Calu3 (cell line): ENCODE measurements around the gene NR3C1. TPM values are rescaled to one million over a fixed set of nuclear protein-coding genes. Genes with fewer than 3 reads are reported as not detected.

Source experiments
- BruUV-seq: library from RNA; stranded (reverse); fragments of 400-500 nt; replicated peaks from 2 replicates; lab custom pipeline; 2021; lab: Mats Ljungman, UMichigan
- CTCF ChIA-PET: fragments of 300-600 bp; sonication (Branson Sonifier 250); formaldehyde crosslinking; loops from one replicate; lab custom pipeline; 2022; ENCODE audit warnings: antibody characterized with exemption; lab: Charles Lee
- DNase-seq: peaks from one replicate; pipeline ENCODE4 v3.0.0; 2022
- H3K27ac Mint-ChIP-seq: one replicate; pipeline ENCODE4 v1.8.0; 2022; ENCODE audit warnings: mixed read lengths; ENCODE audit not compliant: unreplicated experiment
- H3K27me3 Mint-ChIP-seq: one replicate; pipeline ENCODE4 v1.8.0; 2022; ENCODE audit warnings: mixed read lengths; ENCODE audit not compliant: unreplicated experiment
- H3K36me3 Mint-ChIP-seq: one replicate; pipeline ENCODE4 v1.8.0; 2022; ENCODE audit warnings: mild to moderate bottlenecking, moderate library complexity, mixed read lengths; ENCODE audit not compliant: insufficient read depth, unreplicated experiment
- H3K4me1 Mint-ChIP-seq: one replicate; pipeline ENCODE4 v1.8.0; 2022; ENCODE audit warnings: mild to moderate bottlenecking, low read depth, mixed read lengths; ENCODE audit not compliant: unreplicated experiment
- H3K4me3 Mint-ChIP-seq: one replicate; pipeline ENCODE4 v1.8.0; 2022; ENCODE audit warnings: mild to moderate bottlenecking, low read depth, moderate library complexity, mixed read lengths; ENCODE audit not compliant: unreplicated experiment
- H3K9me3 Mint-ChIP-seq: one replicate; pipeline ENCODE4 v1.8.0; 2022; ENCODE audit warnings: low read depth, mixed read lengths; ENCODE audit not compliant: unreplicated experiment
- CTCF ChIP-seq: fragments of 200-600 bp; IDR thresholded peaks from one replicate; pipeline ENCODE4 v1.8.0; 2022; ENCODE audit warnings: antibody characterized with exemption; ENCODE audit not compliant: unreplicated experiment
- intact Hi-C: fragments of 100-400 bp; cut with micrococcal nuclease; formaldehyde crosslinking; loops from one replicate; pipeline ENCODE4 v1.10.0; 2022; ENCODE audit not compliant: unreplicated experiment
- total RNA-seq: library from RNA; stranded (reverse); gene quantifications from 2 replicates; pipeline ENCODE4 v1.2.3, GENCODE V29; 2022

NR3C1 gene
- total RNA-seq, 1 experiment from 2014 or later: 63.1 TPM

- no peak for DNase-seq
- intact Hi-C loops: no loop called here
- H3K4me3 Mint-ChIP-seq: no peak overlapping the region
- no peaks in the 10 kb centered on the region for H3K27me3 Mint-ChIP-seq
- H3K9me3 Mint-ChIP-seq: no peaks in the 10 kb centered on the region
- CTCF ChIA-PET: interaction anchor here (0.5 kb wide), 1 partner anchor 151 kb away, joined by 3 read pairs; no protein-coding TSS in a partner anchor
- peaks cover 41% of the 10 kb centered on the region for H3K4me1 Mint-ChIP-seq
- BruUV-seq: no TSS peak
- H3K27ac Mint-ChIP-seq: no peak overlapping the region
- peaks cover 12% of the 10 kb centered on the region for H3K36me3 Mint-ChIP-seq
- no peak for TF ChIP-seq CTCF
Observed at GRCh38 chr5:143352691-143353090, 50.8 kb downstream of the NR3C1 start.

GRCh38 chr5:143350751-143351602 lies 52.5 kb downstream of the NR3C1 start:
- no TSS peak for BruUV-seq
- Mint-ChIP-seq H3K27ac (no peak overlapping the region), H3K4me1 (peaks cover 25% of the 10 kb centered on the region), H3K9me3 (no peaks in the 10 kb centered on the region), H3K27me3 (no peaks in the 10 kb centered on the region), H3K36me3 (peaks cover 7% of the 10 kb centered on the region), H3K4me3 (no peak overlapping the region)
- intact Hi-C loops: no loop called here
- CTCF ChIA-PET: no interaction called here
- TF ChIP-seq CTCF: no peak
- DNase-seq: no peak

DNA sequence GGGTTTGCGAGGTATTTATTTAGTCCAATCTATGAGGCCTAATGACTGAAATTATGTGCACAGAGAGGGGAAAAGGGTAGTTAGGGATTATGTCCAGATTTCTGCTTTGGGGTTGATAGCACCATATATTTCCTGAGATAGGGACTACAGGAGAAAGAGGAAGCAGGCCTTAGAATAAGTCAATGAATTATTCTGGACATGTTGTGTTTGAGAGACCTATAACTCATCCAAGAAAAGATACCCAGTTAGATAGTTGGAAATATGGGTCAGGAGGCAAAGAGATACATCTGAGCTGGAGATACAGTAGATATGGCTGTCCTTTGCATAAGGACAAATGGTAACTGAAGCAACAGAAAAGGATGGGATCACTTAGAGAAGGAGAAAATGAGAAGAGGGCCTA lies 53.1 kb downstream of the NR3C1 start:
- Mint-ChIP-seq H3K4me1 (peaks cover 19% of the 10 kb centered on the region), H3K4me3 (no peak overlapping the region), H3K27ac (no peak overlapping the region), H3K9me3 (no peaks in the 10 kb centered on the region), H3K27me3 (no peaks in the 10 kb centered on the region), H3K36me3 (peaks cover 7% of the 10 kb centered on the region)
- CTCF ChIA-PET: no interaction called here
- TF ChIP-seq CTCF: no peak
- no TSS peak for BruUV-seq
- no peak for DNase-seq
- intact Hi-C loops: no loop called here

DNA sequence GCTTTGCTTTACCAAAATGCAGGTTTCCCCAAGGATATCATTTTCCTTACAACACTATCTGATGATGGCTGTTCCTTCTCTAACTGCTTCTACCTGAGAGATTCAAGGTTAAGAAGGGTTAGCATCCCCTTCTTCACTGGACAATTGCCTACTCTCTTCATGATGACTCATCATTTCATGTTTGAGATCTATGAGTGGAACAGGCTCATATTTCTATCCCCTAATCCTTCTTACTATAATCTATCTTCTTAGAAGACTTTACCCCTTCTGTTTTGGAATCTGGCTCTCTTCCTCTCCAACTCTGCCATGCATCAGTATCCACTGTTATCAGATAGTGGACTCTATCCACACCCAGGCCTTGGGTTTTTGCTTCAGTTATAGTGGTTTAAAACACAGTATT lies 54.3 kb downstream of the NR3C1 start:
- no peak for DNase-seq
- no peak overlapping the region for H3K4me3 Mint-ChIP-seq
- BruUV-seq: no TSS peak
- no peaks in the 10 kb centered on the region for H3K27me3 Mint-ChIP-seq
- TF ChIP-seq CTCF: no peak
- H3K36me3 Mint-ChIP-seq: no peaks in the 10 kb centered on the region
- peaks cover 14% of the 10 kb centered on the region for H3K4me1 Mint-ChIP-seq
- H3K27ac Mint-ChIP-seq: no peak overlapping the region
- no peaks in the 10 kb centered on the region for H3K9me3 Mint-ChIP-seq
- intact Hi-C loops: no loop called here
- CTCF ChIA-PET: no interaction called here
